WI38 (cell line): ENCODE results near the gene TIGAR.

Experiments
- H3K4me3 ChIP-seq: 2 replicates; pipeline ENCODE4 v1.5.1; 2011; ENCODE audit warnings: low read depth, mild to moderate bottlenecking, control low read depth, low read length
- CTCF ChIP-seq: IDR thresholded peaks from 2 replicates; pipeline ENCODE4 v1.5.1; 2012; ENCODE audit warnings: low read depth, mild to moderate bottlenecking, control low read depth, low read length

Gene TIGAR

GRCh38 chr12:4279198-4279690, 41.8 kb upstream of the TIGAR start:
- H3K4me3 ChIP-seq = no peak overlapping the region
- TF ChIP-seq CTCF = no peak

- no peak overlapping the region for H3K4me3 ChIP-seq
- TF ChIP-seq CTCF = no peak
Observed at GRCh38 chr12:4280351-4281163, 40.5 kb upstream of the TIGAR start.

DNA sequence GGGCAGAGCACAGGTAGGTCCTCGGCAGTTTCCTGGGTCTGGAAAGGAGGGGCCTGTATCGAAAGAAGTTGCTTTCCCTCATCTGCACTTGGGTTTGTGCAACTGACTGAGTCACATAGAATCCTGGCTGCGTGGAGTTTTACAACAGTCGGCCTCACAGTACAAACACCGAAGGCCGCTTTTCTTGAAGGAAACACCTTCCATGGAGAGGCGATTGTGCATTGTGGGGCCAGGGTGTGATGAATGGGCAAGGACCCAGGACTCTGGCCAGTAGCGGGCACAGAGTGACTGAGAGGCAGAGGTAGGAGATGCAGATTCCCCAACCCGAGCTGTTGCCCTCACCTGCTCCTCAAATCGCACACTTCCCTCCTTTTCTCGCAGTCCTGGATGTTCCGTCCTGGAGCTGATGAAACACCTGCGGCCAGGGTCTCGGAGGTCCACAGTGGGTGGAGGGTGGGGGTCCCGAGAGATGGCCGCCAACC, 39.8 kb upstream of the TIGAR start:
- TF ChIP-seq CTCF = no peak
- H3K4me3 ChIP-seq = no peak overlapping the region

DNA sequence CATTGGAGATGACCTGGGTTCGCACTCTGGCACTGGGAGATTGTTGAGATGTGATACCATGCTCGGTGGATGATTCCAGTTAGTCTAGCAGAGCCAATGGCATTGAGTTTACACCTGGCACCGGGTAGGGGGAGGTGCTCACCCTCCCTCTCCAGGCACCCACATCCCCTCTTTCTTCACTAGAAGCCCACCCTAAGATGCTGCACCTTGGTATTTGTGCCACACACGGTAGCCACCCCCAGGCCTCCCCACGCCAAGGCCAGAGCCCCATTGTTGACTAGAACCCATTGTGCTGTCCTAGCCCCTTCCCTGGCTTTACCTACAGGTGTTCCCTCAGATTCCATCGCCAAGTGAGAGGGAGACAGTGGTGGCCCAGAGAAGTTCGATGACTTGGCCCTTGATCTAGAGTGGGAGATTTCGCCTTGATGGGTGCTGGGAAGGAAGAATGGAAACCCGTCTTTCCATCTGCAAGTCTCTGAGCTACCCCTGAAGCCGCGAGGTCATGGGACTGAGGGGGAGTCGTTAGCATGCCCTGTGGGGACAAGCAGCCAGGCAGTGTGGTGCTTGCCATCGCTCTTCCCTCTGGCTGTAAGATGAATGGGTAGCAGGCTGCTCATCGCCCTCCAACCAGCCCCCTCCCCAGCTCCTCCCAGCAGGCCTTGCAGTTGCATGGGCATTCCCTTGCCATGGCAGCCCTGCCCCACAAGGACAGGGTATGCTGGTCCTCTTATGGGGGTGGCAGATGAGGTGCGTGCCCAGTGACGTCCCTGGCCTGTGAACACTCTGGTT, 38.7 kb upstream of the TIGAR start:
- H3K4me3 ChIP-seq = no peak overlapping the region
- TF ChIP-seq CTCF = no peak

GRCh38 chr12:4282892-4283511, 38.0 kb upstream of the TIGAR start:
- no peak overlapping the region for H3K4me3 ChIP-seq
- TF ChIP-seq CTCF = no peak

DNA sequence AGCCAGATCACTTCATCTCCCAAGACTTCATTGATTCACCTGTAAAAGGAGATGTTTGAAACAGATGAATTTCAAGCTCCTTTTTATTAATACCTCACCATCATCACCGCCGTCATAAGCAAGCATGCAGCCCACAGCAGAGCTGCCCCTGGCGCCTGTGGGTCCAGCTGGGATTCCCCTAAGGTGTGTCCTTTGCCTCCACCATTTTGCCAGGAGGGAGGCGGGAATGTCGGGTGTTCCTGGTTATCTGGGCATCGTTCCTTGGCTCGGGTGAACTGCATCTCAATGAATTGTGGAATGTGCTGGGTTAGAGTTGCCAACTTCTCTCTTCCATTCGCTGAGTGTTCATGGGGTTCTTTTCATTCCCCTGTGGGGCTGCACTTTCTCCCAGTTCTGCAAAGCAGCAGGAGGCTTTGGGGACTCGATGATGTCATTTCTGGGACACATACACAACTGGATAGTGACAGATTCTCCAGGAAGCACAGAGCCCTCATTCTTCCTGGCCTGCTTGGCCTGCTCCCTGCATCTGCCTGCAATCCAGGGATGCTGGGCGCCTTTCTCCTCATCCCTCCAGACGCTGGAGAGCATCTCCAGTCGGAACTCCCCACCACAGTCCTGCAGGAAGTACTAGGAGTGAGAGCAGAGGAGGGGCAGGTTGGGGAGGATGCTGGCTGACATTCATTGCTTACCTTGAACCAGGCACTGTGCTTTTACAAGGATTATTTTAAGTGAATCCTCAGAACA, 37.3 kb upstream of the TIGAR start:
- H3K4me3 ChIP-seq = no peak overlapping the region
- TF ChIP-seq CTCF = no peak
